Kidney tubule cell (primary cell): ENCODE data around the gene FBXW5.

Experiments used
- DNase-seq: peaks from one replicate; pipeline ENCODE4 v3.0.0-alpha.2; 2018; ENCODE audit warnings: low spot score

Gene FBXW5

GRCh38 chr9:136930014-136930413 lies 14.5 kb downstream of the FBXW5 start:
- no peak for DNase-seq

GRCh38 chr9:136928591-136928990 lies 15.9 kb downstream of the FBXW5 start:
- no peak for DNase-seq

- no peak for DNase-seq
Measured at GRCh38 chr9:136927343-136928271, 16.9 kb downstream of the FBXW5 start.

GRCh38 chr9:136926749-136927148 lies 17.8 kb downstream of the FBXW5 start:
- DNase-seq = no peak

DNA sequence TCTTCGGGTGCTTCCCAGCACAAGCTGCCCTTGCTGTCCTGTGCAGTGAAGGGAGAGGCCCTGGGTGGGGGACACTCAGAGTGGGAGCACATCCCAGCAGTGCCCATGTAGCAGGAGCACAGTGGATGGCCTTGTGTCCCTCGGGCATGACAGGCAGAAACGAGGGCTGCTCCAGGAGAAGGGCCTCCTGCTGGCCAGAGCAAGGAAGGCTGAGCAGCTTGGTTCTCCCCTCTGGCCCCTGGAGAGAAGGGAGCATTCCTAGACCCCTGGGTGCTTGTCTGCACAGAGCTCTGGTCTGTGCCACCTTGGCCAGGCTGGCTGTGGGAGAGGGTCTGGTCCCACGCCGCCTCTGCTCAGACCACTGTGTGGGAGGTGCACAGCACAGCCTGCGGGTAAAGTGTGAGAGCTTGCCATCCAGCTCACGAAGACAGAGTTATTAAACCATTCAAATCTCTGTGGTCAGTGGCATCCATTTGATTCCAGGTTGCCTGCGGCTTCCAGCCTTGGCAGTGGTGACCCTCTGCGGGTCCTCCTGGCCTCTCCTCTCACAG lies 18.3 kb downstream of the FBXW5 start:
- no peak for DNase-seq

DNA sequence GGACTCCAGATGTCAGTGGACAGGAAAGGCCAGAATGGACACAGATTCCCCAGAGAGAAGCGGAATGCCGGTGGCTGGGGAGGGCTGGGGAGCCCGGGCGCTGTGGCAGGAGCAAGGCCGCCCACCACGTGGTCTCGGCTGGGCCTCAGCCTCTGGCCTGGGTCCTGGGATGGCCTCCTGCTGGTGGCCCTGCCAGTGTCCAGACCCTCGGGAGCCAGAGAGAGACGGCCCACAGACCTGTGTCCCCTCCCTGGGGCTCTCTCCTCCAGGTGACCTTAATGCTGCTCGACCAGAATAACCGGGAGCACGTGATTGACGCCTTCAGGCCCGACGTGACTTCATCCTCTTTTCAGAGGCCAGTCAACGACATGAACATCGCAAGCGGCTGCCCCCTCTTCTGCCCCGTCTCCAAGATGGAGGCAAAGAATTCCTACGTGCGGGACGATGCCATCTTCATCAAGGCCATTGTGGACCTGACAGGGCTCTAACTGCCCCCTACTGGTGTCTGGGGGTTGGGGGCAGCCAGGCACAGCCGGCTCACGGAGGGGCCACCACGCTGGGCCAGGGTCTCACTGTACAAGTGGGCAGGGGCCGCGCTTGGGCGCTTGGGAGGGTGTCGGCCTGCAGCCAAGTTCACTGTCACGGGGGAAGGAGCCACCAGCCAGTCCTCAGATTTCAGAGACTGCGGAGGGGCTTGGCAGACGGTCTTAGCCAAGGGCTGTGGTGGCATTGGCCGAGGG lies 19.0 kb downstream of the FBXW5 start:
- DNase-seq = no peak

DNA sequence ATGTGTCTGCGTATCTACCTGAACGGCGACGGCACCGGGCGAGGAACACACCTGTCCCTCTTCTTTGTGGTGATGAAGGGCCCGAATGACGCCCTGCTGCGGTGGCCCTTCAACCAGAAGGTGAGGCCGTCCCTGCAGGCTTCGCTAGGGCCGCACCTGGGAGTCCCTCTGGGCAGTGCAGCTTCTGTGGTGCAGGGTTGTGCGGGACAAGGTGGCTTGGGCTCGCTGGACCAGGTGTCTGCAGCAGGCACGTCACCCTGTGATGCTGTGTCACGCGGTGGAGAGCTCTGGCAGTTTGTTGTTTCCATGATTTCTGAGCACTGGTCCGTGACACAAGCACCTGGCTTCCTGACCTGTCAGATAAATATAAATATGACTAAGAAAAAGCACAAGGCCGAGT lies 20.7 kb downstream of the FBXW5 start:
- peak; percentile 67 for DNase-seq

DNA sequence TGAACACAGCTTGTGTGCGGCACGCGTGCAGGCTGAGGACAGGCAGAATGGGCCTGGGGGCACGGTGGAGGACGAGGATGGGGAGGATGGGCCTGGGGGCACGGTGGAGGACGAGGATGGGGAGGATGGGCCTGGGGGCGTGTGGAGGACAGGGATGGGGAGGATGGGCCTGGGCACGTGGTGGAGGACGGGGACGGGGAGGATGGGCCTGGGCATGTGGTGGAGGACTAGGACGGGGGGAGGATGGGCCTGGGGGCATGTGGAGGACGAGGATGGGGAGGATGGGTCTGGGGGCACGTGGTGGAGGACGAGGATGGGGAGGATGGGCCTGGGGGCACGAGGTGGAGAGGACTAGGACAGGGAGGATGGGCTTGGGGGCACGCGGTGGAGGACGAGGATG lies 22.0 kb downstream of the FBXW5 start:
- DNase-seq = no peak

GRCh38 chr9:136921718-136922117 lies 22.8 kb downstream of the FBXW5 start:
- no peak for DNase-seq

GRCh38 chr9:136921307-136921706 lies 23.2 kb downstream of the FBXW5 start:
- no peak for DNase-seq

DNA sequence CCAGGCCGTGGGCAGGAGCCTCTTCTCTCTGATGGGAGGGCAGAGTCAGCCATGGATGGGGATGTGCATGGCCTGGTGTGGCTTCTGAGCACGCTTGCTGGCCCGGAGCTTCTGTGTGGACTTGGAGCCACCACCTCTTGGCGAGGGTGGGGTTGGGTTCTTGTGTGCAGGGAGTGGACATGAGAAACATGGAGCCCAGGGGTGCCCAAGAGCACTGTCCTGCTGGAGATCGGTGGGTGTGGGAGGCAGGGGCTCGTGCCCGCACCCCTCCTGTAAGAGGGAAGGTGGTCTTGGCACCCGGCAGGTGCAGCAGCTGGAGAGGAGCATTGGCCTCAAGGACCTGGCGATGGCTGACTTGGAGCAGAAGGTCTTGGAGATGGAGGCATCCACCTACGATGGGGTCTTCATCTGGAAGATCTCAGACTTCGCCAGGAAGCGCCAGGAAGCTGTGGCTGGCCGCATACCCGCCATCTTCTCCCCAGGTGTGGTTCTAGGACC lies 23.8 kb downstream of the FBXW5 start:
- DNase-seq = no peak

GRCh38 chr9:136920069-136920468 lies 24.5 kb downstream of the FBXW5 start:
- DNase-seq = no peak

DNA sequence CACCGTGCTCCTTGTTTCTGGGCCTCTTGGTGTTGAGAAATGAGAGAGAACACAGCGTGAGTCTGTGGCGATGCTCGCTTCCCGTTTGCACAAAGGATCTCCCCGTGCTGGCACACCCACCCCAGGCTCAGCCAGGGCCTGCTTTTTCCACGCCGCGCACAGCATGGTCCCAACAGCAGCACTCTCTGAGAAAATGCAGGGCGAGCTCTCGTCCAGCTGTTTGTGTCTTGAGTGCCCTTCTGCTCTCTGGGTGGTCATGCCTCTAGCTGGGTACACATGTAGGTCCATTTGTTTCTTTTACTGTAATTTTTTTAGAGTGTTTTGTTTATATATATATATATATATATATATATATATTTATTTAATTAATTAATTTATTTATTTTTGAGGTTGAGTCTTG lies 26.6 kb downstream of the FBXW5 start:
- DNase-seq = no peak

- DNase-seq = no peak
Measured at GRCh38 chr9:136916330-136917184, 28.0 kb downstream of the FBXW5 start.

- no peak for DNase-seq
Measured at GRCh38 chr9:136915632-136916329, 28.8 kb downstream of the FBXW5 start.

DNA sequence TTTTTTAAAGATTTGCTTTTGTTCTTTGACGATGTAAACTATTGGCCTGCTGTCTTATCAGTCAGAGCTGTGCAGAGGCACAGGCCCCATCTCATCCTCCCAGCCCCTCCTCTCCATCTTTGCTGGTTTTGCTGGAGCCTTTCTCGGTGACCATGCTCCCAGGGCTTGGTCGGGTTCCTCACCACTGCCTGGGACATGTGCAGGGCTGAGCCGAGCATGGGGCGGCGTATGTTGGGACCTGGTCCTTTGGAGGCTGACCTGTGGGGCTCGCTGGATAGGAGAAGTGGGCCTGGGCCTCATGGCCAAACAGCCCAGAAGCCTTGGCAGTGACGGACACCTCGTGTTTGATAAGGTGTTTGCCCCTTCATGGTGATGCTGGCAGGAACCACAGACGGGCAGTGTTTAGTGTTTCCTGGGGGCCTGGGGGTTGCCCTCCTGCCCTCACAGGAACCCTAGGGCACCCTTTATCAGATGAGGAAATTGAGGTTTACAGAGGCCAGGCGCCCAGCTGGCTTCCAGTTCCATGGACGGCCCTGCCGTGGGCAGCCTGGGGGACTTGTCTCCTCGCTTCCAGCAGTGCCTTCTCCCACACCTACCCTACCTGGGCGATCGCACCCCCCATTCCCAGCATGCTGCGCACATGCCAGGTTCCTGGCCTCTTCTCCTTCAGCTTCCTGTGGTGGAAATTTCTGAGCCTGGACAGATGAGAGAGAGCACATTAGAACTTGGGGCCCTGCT lies 30.7 kb downstream of the FBXW5 start:
- DNase-seq = no peak

DNA sequence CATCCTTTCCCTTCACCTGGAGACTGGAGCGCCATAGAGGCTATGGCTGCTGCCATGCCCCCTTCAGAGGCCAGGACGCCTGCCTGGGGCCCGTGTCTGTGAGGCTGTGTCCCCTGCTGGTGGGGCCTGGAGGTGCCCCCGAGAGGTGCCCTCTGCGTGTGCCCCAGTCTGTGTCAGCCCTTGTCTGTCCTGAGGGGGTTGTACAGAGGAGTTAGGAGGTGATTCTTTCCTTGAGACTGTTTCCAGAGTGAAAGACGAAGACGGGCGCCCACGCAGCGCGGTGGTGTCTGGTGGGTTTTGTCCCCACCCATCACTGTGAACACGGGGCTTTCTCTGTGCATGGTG lies 33.7 kb downstream of the FBXW5 start:
- DNase-seq = no peak

- no peak for DNase-seq
Measured at GRCh38 chr9:136910197-136910900, 34.2 kb downstream of the FBXW5 start.

DNA sequence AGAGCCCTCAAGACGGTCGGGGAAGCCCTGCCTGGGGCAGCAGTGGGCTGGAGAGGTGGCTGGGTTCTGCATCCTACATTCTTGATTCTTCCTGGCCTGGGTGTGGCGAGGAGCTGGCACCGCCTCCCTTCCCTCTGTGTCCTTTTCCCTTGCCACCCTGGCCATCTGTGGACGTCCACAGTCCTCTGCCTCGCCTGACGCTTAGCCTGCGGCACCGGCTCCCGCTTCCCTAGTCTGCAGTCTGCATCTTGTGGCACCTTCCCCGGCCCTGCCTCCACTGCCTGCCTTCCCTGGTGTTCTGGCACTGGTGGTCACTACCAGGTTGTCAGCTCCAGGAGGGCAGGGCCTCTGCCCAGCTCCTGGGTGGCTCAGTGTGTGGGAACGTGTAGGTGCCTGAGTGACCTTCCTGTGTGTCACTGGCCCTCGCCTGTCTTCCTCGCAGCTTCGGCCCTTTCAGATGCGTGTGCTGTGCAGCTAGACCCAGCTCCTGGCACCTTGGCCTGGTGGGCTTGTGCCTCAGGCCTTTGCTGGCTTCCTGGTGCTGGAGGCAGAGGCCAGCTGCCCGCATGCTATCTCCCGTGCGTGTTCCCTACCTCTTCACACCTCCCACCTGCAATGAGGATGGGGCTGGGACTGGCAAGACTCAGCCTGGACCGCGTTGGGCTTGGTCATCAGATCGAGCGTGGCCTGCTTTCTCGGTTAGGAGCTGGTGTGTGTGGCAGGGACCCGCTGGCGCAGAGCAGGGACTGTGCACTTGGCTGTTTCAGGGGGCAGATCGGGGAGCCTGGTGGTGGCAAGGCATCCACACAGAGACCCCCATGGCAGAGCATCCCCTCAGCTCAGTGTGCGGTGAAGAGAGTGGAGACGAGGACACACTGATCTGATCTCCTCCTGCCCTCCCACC lies 37.3 kb downstream of the FBXW5 start:
- no peak for DNase-seq
